Loucy (cell line): Measurements from ENCODE around the gene NAGPA.

ENCODE experiments used
- EZH2phosphoT487 ChIP-seq: fragments of 200-600 bp; IDR thresholded peaks from 2 replicates; pipeline ENCODE4 v1.6.1; 2018; ENCODE audit warnings: antibody characterized with exemption, mild to moderate bottlenecking, moderate library complexity, borderline replicate concordance
- TF ChIP-seq, protein P1 (sequence below): fragments of 200-600 bp; sonication (generic); conservative IDR thresholded peaks from 2 replicates; pipeline ENCODE4 v1.5.1; 2014; ENCODE audit warnings: mild to moderate bottlenecking, antibody characterized with exemption, low read length

DNA sequence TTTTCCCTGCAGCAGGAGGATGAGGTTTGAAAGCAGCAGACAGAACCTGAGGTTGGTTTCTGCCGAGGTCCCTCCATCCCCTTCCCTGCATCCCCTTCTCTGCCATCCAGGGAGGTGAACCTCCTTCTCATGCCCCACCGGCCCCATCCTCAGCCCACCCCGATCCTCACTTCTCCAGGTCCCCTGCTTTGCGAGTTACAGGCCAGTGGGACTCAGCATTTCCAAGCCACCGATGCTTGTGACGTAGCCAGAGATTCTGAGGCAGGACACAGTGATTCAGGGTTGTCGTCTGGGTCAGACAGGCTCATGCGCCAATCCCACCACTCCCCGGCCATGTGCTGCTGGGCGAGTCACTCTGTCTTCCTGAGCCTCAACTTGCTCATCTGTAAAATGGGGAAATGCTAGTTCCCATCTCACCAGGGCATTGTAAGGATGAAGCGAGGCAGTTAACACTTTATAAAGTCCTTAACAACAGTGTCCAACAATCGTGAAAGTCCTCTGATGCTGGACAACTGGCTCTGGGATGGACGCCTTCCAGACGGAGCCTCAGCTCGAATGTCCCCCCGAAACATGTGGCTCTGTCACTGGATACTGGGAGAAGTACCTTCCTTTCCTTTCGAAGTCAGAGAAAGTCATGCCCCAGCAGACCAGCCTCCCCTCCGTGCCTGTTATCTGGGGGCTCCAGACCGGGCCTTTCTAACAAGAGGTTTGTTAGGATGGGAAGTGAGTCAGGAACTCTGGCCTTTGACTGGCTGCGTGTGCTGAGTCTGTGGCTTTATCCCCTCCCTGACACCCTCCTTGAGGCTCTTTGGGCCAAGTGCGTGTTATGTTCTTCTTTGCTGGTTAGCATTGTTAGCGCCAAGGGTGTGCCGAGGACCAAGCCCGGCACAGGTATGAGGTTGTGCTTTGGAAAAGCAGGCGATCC is 53.7 kb downstream of the NAGPA start:
- TF ChIP-seq, protein P1, sequence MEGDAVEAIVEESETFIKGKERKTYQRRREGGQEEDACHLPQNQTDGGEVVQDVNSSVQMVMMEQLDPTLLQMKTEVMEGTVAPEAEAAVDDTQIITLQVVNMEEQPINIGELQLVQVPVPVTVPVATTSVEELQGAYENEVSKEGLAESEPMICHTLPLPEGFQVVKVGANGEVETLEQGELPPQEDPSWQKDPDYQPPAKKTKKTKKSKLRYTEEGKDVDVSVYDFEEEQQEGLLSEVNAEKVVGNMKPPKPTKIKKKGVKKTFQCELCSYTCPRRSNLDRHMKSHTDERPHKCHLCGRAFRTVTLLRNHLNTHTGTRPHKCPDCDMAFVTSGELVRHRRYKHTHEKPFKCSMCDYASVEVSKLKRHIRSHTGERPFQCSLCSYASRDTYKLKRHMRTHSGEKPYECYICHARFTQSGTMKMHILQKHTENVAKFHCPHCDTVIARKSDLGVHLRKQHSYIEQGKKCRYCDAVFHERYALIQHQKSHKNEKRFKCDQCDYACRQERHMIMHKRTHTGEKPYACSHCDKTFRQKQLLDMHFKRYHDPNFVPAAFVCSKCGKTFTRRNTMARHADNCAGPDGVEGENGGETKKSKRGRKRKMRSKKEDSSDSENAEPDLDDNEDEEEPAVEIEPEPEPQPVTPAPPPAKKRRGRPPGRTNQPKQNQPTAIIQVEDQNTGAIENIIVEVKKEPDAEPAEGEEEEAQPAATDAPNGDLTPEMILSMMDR, result no peak
- TF ChIP-seq EZH2phosphoT487, result no peak
